ENCODE data around the gene ZNHIT1.

Gene ZNHIT1

DNA sequence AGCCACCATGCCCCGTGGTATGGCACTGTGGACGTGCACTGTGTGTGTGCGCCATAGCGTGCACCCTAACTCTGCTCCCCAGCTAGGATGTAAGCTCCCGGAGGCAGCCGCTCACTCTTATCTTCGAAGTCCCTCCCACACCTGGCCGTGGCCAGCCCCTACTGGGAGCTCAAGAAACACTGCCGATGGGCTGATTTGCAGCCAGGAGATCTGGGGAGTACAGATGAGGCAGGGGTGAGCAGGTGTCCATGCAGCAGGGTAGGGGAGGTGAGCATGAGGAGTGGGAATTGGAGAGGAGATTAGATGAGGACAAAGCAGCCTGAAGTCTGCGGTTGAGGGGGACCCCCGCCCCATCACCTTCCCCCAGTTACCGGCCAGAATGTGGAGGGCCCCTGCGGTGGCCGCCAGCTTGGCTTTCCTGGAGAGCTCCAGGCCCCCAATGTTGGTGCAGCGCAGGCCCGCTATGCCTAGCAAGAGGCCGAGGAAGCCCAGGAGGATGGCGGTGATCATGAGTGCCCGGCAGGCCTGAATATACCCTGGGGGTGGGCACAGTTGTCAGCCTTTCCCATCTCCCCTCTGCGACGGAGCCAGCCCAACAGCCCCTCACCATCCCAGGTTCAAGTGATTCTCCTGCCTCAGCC is 16.1 kb downstream of the ZNHIT1 start:
- Histone ChIP-seq H3K36me3 (peaks cover 37% of the 10 kb centered on the region), H3K4me3 (ENCODE audit: low read depth, low read length) (no peak overlapping the region), H3K27me3 (ENCODE audit: insufficient read depth, low read depth, severe bottlenecking) (no peaks in the 10 kb centered on the region), H3K9me3 (ENCODE audit: severe bottlenecking) (no peaks in the 10 kb centered on the region), H3K27ac (peak overlapping the region; percentile 36)
- peak; percentile 38 for DNase-seq
- TF ChIP-seq, protein P1, sequence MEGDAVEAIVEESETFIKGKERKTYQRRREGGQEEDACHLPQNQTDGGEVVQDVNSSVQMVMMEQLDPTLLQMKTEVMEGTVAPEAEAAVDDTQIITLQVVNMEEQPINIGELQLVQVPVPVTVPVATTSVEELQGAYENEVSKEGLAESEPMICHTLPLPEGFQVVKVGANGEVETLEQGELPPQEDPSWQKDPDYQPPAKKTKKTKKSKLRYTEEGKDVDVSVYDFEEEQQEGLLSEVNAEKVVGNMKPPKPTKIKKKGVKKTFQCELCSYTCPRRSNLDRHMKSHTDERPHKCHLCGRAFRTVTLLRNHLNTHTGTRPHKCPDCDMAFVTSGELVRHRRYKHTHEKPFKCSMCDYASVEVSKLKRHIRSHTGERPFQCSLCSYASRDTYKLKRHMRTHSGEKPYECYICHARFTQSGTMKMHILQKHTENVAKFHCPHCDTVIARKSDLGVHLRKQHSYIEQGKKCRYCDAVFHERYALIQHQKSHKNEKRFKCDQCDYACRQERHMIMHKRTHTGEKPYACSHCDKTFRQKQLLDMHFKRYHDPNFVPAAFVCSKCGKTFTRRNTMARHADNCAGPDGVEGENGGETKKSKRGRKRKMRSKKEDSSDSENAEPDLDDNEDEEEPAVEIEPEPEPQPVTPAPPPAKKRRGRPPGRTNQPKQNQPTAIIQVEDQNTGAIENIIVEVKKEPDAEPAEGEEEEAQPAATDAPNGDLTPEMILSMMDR (IDR thresholded peaks at IDR 0.05; ENCODE audit: low read depth, low read length) = no peak

DNA sequence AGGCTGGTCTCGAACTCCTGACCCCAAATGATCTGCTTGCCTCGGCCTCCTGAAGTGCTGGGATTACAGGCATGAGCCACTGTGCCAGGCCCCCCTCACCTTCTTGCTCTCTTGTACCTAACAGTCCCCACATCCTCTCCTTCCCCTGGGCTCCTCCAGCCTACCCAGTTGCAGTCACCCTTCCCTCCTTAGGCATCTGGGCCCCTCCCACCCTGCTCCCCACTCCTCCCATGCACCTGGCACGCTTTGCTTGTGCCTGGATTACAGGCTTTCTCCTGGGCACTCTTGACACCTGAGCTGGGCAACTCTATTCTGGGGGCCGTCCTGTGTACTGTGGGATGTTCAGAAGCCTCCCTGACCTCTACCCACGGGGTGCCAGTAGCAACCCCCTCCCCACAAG is 16.7 kb downstream of the ZNHIT1 start:
- TF ChIP-seq, protein P1 (IDR thresholded peaks at IDR 0.05; ENCODE audit: low read depth, low read length) = no peak

DNA sequence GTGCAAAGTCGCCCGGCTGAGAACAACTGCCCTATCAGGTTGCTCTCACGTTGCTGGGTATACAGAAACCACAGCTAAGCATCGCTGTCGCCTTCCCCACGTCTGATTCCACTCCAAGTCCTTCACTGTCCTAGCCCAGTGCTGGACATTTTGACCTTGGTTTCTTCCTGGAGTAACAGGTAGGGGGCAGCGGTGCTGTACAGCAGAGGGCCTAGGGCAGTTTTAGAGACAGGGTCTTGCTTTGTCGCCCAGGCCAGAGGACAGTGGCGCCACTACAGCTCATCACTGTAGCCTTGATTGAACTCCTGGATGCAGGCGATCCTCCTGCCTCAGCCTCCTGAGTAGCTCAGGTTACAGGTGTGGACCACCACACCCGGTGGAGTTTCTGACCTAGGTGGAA is 17.1 kb downstream of the ZNHIT1 start:
- TF ChIP-seq, protein P1 (IDR thresholded peaks at IDR 0.05; ENCODE audit: low read depth, low read length) = peak; percentile 62
- no peaks in the 10 kb centered on the region for H3K27me3 ChIP-seq (ENCODE audit: insufficient read depth, low read depth, severe bottlenecking)
- no peak overlapping the region for H3K4me3 ChIP-seq (ENCODE audit: low read depth, low read length)
- no peaks in the 10 kb centered on the region for H3K9me3 ChIP-seq (ENCODE audit: severe bottlenecking)
- DNase-seq = peak; percentile 65
- peak overlapping the region; percentile 36; the same call in 1 of the 2 replicates for H3K27ac ChIP-seq
- H3K36me3 ChIP-seq = peaks cover 36% of the 10 kb centered on the region

More for the DNA sequence above, 16.7 kb downstream of the ZNHIT1 start:
- Histone ChIP-seq H3K4me3 (ENCODE audit: low read depth, low read length) (no peak overlapping the region), H3K36me3 (peaks cover 35% of the 10 kb centered on the region), H3K9me3 (ENCODE audit: severe bottlenecking) (no peaks in the 10 kb centered on the region), H3K27me3 (ENCODE audit: insufficient read depth, low read depth, severe bottlenecking) (no peaks in the 10 kb centered on the region), H3K27ac (peak overlapping the region; percentile 36)
- DNase-seq = peak; percentile 37

DNA sequence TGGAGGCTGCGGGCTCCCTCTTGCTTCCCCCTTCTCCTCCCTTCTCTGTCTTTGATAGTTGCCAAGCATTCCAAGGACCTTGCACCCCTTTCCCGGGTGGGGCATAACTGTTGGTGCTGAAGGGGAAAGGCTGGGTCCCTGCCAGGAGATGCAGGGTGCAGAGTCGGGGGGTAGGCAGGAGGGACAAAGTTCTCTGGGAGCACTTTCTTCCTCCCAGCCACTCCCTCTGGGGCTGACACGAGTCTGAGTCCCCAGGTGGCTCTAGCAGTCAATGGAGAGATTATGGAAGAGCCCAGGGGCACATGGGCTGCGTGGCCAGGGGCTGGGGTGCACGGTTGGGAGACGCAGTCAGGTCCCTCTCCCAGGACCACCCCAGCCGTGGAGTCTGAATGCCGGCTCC is 17.6 kb downstream of the ZNHIT1 start:
- no peaks in the 10 kb centered on the region for H3K27me3 ChIP-seq (ENCODE audit: insufficient read depth, low read depth, severe bottlenecking)
- DNase-seq = no peak
- TF ChIP-seq, protein P1 (IDR thresholded peaks at IDR 0.05; ENCODE audit: low read depth, low read length) = no peak
- H3K27ac ChIP-seq = no peak overlapping the region
- H3K4me3 ChIP-seq (ENCODE audit: low read depth, low read length) = no peak overlapping the region
- peaks cover 39% of the 10 kb centered on the region for H3K36me3 ChIP-seq
- no peaks in the 10 kb centered on the region for H3K9me3 ChIP-seq (ENCODE audit: severe bottlenecking)

DNA sequence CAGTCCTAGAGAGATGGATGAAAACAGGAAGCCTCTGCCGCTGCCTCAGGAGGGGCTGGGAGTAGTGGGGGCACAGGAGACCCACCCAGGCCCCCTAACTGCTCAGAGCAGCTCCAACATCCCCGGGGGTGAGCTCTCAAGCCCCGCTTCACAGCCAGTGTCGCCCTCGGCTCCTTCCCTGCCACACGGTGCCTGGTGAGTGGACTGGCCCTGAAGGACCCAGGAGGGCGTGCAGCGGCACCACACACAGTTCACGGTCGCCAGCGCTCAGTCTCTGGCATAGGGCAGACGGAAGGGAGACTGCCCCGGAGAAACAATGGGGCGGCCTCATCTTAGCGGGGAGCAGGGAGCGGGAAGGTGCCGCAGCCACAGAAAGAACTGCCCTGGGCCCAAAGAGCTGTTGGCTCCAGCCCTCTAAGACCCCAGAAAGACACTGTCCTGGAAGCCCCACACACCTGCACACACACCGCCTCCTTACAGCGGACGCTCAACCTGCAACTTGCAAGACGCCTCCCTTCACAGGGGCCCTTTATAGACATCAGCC is 18.4 kb downstream of the ZNHIT1 start:
- Histone ChIP-seq H3K36me3 (peaks cover 39% of the 10 kb centered on the region), H3K27ac (peak overlapping the region; percentile 84), H3K27me3 (ENCODE audit: insufficient read depth, low read depth, severe bottlenecking) (no peaks in the 10 kb centered on the region), H3K4me3 (ENCODE audit: low read depth, low read length) (no peak overlapping the region), H3K9me3 (ENCODE audit: severe bottlenecking) (no peaks in the 10 kb centered on the region)
- no peak for DNase-seq
- TF ChIP-seq, protein P1 (IDR thresholded peaks at IDR 0.05; ENCODE audit: low read depth, low read length) = no peak

All from WERI-Rb-1 (cell line).